Fibroblast of the aortic adventitia (primary cell): Measurements from ENCODE around the gene IRF7. TPM values are rescaled to one million over a fixed set of nuclear protein-coding genes. Genes with fewer than 3 reads are reported as not detected.

Experiments used
- DNase-seq: peaks from one replicate; pipeline ENCODE4 v3.0.0-alpha.2; 2010; ENCODE audit warnings: low read depth
- H3K4me3 ChIP-seq: 2 replicates; pipeline ENCODE4 v1.5.1; 2011; ENCODE audit warnings: low read depth, mild to moderate bottlenecking, control low read depth, low read length, moderate library complexity
- total RNA-seq: library from RNA; depleted of rRNA; stranded (reverse); fragments of >200 nt; gene quantifications from 2 replicates; pipeline ENCODE4 v1.2.3, GENCODE V29; 2012; ENCODE audit warnings: low replicate concordance
- TF ChIP-seq, protein P1 (sequence below): IDR thresholded peaks from 2 replicates; pipeline ENCODE4 v1.5.1; 2011; ENCODE audit warnings: mild to moderate bottlenecking, low read length, control low read depth, inconsistent platforms; ENCODE audit not compliant: insufficient read depth

IRF7 gene
- 6.5 and 6.8 TPM in 2 replicates for total RNA-seq

DNA sequence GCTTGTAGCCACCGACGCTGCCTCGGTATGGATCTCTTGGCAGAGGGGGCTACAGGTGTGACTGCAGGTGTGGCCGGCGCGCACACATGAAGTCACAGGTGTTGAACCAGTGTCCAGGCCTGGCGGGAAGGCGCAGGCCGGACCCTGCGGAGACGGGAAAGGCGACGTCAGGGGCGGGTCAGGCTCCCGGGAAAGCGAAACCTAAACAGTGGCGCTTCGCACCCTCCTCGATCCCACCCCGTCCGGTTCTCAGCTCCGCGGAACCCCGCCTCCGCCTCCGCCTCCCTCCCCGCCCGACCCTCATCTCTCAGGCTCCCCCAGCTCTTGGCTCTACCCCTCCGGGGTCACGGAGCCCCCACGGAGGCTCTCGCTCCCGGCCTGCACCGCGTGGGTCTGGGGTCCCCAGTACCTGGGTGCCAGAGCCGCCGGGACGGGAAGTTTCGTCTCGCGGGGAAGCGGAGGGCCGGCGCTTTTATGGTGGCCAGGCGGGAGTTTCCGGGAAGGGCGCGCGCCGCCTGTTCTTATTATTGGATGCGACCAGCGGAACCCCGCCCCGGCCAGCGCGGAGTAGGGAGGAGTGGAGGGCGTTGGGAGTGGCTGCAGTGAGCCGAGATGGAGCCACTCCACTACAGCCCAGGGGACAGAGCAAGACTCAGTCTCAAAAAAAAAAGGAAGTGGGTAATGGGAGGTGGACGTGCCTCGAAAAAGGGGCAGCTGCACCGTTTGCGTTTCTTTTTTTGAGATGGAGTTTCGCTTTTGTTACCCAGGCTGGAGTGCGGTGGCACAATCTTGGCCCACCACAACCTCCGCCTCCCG lies at the start of gene IRF7:
IRF7 (minus strand) TSS at position 447 of the 816 bp plus-strand sequence. CDS start 586 bp downstream, outside the sequence.
- TF ChIP-seq, protein P1, sequence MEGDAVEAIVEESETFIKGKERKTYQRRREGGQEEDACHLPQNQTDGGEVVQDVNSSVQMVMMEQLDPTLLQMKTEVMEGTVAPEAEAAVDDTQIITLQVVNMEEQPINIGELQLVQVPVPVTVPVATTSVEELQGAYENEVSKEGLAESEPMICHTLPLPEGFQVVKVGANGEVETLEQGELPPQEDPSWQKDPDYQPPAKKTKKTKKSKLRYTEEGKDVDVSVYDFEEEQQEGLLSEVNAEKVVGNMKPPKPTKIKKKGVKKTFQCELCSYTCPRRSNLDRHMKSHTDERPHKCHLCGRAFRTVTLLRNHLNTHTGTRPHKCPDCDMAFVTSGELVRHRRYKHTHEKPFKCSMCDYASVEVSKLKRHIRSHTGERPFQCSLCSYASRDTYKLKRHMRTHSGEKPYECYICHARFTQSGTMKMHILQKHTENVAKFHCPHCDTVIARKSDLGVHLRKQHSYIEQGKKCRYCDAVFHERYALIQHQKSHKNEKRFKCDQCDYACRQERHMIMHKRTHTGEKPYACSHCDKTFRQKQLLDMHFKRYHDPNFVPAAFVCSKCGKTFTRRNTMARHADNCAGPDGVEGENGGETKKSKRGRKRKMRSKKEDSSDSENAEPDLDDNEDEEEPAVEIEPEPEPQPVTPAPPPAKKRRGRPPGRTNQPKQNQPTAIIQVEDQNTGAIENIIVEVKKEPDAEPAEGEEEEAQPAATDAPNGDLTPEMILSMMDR, result no peak
- H3K4me3 ChIP-seq, result peak within 1 kb of the TSS; percentile 78
- DNase-seq, result peak; percentile 87

- TF ChIP-seq, protein P1, result no peak
- H3K4me3 ChIP-seq, result no peak overlapping the region
- peak; percentile 41 for DNase-seq
Measured at GRCh38 chr11:665062-665703, 49.4 kb upstream of the IRF7 start.

GRCh38 chr11:662689-663274 lies 47.0 kb upstream of the IRF7 start:
- TF ChIP-seq, protein P1, result peak; percentile 76
- no peak overlapping the region for H3K4me3 ChIP-seq
- DNase-seq, result peak; percentile 68

- DNase-seq, result no peak
- TF ChIP-seq, protein P1, result no peak
Measured at GRCh38 chr11:660681-661444, 45.1 kb upstream of the IRF7 start.

DNA sequence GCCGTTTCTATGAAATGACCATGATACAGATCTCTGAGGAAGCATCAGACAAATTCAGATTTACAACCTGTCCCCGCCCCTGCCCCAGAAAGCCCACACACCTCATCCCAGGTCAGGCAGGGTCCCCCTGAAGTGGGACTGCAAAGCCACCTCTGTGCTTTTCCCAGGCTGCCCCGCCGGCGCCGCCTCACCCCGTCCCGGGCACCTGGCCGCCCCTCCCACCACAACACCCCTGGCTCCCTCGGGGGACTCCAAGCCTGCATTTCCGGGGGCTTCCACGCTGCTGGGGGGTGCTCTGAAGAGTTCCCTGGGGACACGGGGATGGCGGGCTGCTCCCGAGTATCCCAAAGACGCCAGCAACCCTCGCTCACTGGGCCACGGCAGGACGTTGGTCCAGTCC lies 44.5 kb upstream of the IRF7 start:
- TF ChIP-seq, protein P1, result no peak
- no peak for DNase-seq
- no peak overlapping the region for H3K4me3 ChIP-seq

More at GRCh38 chr11:660681-661444, 45.1 kb upstream of the IRF7 start:
- no peak overlapping the region for H3K4me3 ChIP-seq

DNA sequence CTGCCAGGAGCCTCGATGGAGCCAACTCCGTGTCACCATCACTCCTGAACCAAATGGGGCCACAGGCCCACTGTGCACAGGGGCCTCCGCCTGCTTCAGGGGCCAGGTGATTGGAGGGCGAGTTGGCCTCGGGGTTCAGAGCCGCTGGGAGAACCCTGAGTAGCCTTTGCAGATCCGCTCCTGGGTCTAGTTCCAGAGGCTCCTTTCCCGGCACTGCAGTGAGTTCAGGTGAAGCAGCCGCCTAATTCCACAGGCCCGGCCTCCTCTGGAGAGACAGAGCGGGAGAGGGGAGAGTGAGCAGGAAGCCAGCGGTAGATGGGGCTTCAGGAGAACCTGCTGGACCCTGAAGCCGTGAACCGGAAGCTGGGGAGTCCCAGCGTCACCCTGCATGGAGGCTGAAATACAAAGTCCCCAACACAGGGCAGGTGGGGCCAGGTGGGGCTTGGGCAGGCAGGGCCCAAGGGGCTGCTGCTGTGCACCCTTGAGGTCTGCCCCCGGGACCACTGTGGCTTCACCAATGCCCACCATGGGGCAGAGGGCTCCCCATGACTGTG lies 43.9 kb upstream of the IRF7 start:
- no peak overlapping the region for H3K4me3 ChIP-seq
- DNase-seq, result no peak
- TF ChIP-seq, protein P1, result no peak
